GM12872 (cell line): ENCODE data around the gene BACE1-AS.

Experiments
- TF ChIP-seq, protein P1 (sequence below): IDR thresholded peaks from 3 replicates; pipeline ENCODE4 v1.5.1; 2011; ENCODE audit warnings: low read depth, mild to moderate bottlenecking, low read length, moderate library complexity; ENCODE audit not compliant: insufficient read depth

Gene BACE1-AS

DNA sequence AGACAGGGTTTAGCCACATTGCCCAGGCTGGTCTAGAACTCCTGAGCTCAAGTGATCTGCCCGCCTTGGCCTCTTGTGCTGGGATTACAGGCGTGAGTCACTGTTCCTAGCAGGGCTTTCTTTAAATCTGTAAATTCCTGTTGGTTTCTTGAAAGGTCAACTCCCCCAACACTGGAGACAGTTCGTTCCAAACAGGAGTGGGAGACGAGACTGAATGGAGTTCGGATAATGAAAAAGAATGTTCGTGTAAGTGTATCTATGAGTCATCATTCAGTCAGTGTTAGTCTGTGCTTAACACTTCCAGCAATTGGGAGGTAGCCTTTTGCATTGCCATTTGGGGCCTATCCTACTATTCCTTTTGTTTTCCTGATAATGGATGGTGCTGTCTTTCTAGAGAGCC, 10.0 kb upstream of the BACE1-AS start:
- TF ChIP-seq, protein P1, sequence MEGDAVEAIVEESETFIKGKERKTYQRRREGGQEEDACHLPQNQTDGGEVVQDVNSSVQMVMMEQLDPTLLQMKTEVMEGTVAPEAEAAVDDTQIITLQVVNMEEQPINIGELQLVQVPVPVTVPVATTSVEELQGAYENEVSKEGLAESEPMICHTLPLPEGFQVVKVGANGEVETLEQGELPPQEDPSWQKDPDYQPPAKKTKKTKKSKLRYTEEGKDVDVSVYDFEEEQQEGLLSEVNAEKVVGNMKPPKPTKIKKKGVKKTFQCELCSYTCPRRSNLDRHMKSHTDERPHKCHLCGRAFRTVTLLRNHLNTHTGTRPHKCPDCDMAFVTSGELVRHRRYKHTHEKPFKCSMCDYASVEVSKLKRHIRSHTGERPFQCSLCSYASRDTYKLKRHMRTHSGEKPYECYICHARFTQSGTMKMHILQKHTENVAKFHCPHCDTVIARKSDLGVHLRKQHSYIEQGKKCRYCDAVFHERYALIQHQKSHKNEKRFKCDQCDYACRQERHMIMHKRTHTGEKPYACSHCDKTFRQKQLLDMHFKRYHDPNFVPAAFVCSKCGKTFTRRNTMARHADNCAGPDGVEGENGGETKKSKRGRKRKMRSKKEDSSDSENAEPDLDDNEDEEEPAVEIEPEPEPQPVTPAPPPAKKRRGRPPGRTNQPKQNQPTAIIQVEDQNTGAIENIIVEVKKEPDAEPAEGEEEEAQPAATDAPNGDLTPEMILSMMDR: no peak

DNA sequence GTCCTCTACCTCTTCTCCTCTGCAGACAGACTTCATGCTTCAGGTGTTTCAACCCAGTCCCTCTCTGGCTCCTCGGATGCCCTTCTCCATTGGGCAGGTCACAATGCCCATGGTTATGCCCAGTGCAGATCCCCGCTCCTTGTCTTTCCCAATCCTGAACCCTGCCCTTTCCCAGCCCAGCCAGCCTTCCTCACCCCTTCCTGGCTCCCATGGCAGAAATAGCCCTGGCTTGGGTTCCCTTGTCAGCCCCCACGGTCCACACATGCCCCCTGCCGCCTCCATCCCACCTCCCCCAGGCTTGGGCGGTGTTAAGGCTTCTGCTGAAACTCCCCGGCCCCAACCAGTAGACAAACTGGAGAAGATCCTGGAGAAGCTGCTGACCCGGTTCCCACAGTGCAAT, 9.3 kb upstream of the BACE1-AS start:
- TF ChIP-seq, protein P1: no peak

DNA sequence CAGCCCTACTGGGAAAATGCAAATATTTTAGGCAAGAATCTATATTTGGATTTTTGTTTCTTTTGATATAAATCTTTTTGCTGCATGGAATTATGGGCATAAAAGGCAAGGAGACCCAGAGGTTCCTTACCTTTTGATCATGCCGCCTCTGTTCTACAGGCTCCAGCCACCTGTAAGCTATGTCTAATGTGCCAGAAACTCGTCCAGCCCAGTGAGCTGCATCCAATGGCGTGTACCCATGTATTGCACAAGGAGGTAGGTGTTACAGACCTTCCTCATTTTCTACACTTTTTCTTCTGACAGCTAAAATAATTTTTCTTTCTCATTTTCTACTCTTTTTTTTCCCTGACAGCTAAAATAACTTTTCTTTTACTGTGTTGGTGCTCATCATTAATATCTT, 8.2 kb upstream of the BACE1-AS start:
- TF ChIP-seq, protein P1: no peak

DNA sequence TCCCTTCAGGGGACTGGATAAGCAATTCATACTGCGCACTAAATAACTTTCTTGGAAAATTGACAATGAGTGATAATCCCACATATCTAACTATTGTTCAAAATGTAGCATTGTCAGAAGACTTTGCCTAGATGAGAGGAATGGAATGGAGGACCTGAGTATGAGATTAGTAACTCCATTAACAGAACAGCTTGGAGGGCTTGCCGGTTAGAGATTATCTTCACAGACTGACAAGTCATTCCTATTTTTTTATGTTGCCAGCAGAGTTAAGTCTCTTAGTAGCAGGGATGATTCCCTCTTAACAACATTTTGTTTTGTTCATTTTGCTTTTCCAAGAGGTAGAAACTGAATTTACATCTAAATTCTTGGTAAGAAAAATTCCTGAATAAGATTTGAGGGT, 7.1 kb upstream of the BACE1-AS start:
- TF ChIP-seq, protein P1: no peak

DNA sequence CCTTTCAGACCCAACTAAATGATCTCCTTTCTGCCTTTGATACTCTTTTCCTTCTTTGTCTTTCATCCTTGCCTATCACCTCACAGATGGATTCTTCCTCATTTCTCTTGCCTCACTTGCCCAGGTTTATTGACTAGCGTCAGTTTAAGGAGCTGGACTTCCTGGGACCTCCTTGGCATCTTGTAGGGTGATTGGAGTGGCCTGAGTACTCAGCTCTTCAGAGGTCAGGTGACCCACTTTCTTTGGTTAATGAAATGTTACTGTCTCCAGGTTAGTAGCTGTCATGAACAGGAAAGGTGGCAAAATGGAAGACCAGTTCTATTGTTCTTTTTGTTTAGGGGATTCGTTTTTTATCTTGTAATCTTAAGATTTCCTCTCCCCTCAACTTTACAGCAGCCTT, 4.6 kb upstream of the BACE1-AS start:
- TF ChIP-seq, protein P1: no peak

DNA sequence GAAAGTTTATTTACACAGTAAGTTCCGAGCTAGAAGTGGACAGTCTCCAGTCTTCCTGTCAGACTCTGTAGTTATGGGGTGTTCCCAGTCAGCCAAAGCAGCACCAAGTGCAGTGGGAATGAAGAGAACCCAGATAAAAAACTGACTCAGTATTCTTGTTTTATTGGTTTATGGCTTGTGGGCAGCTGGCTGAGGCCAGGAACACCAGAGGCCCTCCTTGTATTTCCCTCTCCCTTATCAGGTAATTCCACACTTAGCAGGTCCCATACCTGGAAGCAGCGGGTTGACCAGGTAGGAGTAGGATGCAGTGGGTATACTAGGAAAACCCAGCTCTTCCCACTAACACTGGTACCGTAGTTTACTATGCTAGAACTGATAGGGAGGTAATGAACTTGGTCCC, 3.5 kb upstream of the BACE1-AS start:
- TF ChIP-seq, protein P1: no peak

DNA sequence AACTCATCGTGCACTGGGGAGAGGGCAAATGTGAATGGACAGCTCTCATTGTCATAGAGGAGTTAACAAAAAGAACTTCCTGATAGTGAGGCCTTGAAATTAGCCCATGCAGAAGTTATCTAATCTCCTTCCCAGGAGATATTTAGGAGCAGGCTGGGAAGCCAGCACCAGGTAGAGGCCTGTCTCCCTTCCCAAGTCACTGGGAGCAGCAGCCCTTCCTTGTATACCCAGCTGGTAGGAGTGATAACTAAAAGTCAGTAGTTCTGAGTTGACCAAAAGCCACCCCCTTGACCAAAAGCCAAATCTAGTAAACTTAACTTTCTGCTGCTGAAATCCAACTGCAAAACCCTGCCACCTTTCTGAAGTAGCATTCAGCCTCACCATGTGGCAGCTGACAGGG, 1.4 kb upstream of the BACE1-AS start:
- TF ChIP-seq, protein P1: no peak

DNA sequence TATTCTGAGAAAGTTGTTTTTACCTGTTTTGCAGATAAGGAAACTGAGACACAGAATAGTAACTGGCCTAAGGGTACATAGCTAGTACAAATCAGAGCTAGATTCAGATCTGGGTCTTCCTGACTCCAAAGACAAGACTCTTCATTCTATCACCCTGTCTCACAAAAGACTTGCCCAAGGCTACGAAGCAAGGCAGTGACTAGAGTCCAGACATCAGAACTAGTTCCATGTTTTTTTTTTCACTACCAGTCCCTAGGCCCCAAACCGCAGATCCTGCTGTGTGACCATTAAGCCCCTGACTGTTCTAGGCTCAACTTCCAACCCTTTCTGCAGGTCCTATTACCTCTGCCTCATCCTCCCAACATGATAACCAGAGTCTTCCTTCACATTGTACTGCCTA, 1.5 kb downstream of the BACE1-AS start:
- TF ChIP-seq, protein P1: no peak
